ENCODE data around the gene EXOC7.

- TF ChIP-seq POLR2A (IDR thresholded peaks at IDR 0.05) (no peak), CTCF (IDR thresholded peaks at IDR 0.05) (no peak), EP300 (IDR thresholded peaks at IDR 0.05) (no peak)
These were observed 16.1 kb upstream of the EXOC7 start for GRCh38 chr17:76119409-76120371.
